ENCODE results near the gene DHX35. TPM values are rescaled to one million over a fixed set of nuclear protein-coding genes. Genes with fewer than 3 reads are reported as not detected.

The DHX35 gene
- total RNA-seq, 1 donor from 2014 or later: 14.0 TPM

DNA sequence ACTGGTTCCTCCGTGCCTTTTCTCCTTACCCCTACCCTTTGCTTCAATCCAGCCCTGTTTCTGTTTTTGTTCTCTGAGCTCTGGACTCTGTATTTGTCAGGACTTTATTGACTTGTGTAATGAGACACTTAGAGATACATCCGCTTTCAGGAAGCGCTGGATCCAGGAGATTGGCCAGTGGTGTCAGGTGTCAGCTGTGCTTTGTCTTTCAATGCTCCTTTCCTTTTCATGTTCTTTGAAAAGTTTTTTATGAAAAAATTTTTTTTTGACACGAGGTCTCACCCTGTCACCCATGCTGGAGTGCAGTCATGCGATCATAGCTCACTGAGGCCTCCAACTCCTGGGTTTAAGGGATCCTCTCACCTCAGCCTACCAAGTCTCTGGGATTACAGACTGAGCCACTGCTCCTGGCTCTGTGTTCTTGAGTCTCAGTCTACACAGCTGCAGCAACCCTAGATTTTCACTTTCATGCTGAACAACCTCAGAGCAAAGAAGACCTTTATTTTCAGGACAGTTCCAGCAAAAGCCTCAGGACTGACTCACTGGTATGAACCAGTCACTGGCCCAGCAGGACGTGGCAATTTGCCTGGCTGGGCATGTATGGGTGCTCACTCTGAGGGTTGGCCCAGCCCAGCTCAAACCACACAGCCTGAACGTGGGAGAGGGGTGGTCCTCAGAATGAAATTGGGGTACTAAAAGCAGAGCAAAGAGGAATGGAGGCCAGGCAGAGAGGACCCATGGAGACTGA, 108.5 kb downstream of the DHX35 start:
- TF ChIP-seq, protein P1, sequence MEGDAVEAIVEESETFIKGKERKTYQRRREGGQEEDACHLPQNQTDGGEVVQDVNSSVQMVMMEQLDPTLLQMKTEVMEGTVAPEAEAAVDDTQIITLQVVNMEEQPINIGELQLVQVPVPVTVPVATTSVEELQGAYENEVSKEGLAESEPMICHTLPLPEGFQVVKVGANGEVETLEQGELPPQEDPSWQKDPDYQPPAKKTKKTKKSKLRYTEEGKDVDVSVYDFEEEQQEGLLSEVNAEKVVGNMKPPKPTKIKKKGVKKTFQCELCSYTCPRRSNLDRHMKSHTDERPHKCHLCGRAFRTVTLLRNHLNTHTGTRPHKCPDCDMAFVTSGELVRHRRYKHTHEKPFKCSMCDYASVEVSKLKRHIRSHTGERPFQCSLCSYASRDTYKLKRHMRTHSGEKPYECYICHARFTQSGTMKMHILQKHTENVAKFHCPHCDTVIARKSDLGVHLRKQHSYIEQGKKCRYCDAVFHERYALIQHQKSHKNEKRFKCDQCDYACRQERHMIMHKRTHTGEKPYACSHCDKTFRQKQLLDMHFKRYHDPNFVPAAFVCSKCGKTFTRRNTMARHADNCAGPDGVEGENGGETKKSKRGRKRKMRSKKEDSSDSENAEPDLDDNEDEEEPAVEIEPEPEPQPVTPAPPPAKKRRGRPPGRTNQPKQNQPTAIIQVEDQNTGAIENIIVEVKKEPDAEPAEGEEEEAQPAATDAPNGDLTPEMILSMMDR (conservative IDR thresholded peaks at IDR 0.05): no peak
- H3K27me3 Mint-ChIP-seq: peaks cover 20% of the 10 kb centered on the region
- H3K4me3 Mint-ChIP-seq: no peak overlapping the region

DNA sequence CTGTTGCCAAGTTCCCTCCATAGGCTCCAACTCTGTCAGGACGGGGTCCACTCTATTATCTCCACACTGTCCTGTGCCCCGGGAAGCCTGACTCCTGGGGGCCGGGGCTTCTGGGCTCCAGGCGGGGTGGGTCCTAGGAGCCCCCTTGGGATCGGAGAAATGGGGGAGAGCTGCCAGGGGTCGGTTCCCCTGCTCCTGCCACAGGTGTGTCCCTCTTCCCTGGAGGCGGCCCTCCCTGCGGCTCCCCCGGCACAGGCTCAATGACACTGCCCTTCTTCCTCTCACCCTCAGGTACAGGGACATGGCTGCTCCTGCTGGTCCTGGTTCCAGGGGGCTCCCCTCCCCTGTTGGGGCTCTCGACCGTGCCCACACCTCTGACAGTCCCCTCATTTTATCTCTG, 110.0 kb downstream of the DHX35 start:
- H3K36me3 Mint-ChIP-seq: no peaks in the 10 kb centered on the region
- TF ChIP-seq, protein P1 (conservative IDR thresholded peaks at IDR 0.05): no peak

More for the DNA sequence above, 108.5 kb downstream of the DHX35 start:
- H3K36me3 Mint-ChIP-seq: no peaks in the 10 kb centered on the region
- no peak overlapping the region for H3K27ac Mint-ChIP-seq
- H3K4me1 Mint-ChIP-seq (ENCODE audit: unreplicated experiment): peaks cover 5% of the 10 kb centered on the region
- no peak for DNase-seq (ENCODE audit: extremely low spot score, unreplicated experiment)
- no peaks in the 10 kb centered on the region for H3K9me3 Mint-ChIP-seq

DNA sequence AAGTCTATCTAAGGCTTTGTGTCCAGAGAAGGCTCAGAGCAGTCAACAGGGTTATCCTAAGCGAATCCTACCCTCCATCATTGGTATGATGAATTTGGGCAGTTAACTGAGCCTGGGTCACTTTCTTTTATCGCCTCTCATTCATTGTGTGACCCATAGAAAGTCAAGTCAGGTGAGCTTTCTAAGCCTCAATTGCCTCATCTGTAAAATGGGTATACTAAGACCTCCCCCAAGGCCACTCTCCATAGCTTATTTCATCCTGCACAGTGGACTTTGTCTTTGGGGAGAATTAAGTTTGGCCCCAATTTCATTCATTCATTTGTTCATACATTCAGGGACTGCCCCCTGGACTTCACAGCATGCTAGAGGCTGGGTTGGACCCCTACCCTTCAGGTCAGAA, 110.5 kb downstream of the DHX35 start:
- TF ChIP-seq, protein P1 (conservative IDR thresholded peaks at IDR 0.05): no peak
- H3K4me1 Mint-ChIP-seq (ENCODE audit: unreplicated experiment): peaks cover 5% of the 10 kb centered on the region
- peaks cover 24% of the 10 kb centered on the region for H3K27me3 Mint-ChIP-seq
- no peaks in the 10 kb centered on the region for H3K9me3 Mint-ChIP-seq
- DNase-seq (ENCODE audit: extremely low spot score, unreplicated experiment): no peak
- no peak overlapping the region for H3K4me3 Mint-ChIP-seq
- H3K36me3 Mint-ChIP-seq: no peaks in the 10 kb centered on the region
- no peak overlapping the region for H3K27ac Mint-ChIP-seq

More for the DNA sequence above, 110.0 kb downstream of the DHX35 start:
- Mint-ChIP-seq H3K27me3 (peaks cover 24% of the 10 kb centered on the region), H3K9me3 (no peaks in the 10 kb centered on the region), H3K4me1 (ENCODE audit: unreplicated experiment) (peaks cover 5% of the 10 kb centered on the region), H3K4me3 (no peak overlapping the region), H3K27ac (no peak overlapping the region)
- no peak for DNase-seq (ENCODE audit: extremely low spot score, unreplicated experiment)

DNA sequence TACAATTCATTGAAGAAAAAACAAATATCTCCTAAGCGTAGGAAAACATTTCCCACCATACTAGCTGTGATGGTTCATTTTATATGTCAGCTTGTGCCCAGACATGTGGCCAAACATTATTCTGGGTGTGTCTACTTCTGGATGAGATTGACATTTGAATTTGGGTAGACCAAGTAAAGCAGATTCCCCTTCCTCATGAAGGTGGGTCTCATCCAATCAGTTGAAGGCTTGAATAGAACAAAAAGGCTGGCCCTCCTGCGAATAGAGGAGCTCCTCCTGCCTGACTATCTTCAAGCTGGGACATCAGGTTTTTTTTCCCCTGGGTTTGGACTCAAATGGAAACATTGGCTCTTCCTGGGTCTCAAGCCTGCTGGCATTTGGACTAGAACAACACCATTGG, 113.6 kb downstream of the DHX35 start:
- H3K4me3 Mint-ChIP-seq: no peak overlapping the region
- peaks cover 17% of the 10 kb centered on the region for H3K27me3 Mint-ChIP-seq

DNA sequence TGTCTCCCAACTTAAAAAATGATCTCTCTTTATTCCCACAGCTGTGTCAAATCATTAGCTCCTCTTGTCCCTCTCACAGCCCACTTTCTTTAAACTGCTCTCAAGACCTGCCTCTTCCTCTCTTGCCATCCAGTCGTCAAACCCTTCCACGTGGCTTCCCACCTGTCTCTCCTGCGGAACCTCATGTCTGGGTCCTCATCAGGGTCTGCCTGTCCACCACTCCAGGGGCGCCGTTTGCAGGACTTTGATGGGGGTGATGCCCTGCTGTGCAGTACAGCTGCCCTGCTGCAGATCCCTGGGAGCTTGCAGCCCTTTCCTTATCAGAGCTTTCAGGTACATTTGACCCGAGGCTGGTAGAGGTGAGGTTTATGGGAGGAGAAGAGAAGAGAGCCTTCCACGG, 114.8 kb downstream of the DHX35 start:
- Mint-ChIP-seq H3K4me3 (no peak overlapping the region), H3K36me3 (no peaks in the 10 kb centered on the region), H3K27me3 (peaks cover 23% of the 10 kb centered on the region), H3K9me3 (no peaks in the 10 kb centered on the region), H3K4me1 (ENCODE audit: unreplicated experiment) (no peaks in the 10 kb centered on the region), H3K27ac (no peak overlapping the region)
- TF ChIP-seq, protein P1 (conservative IDR thresholded peaks at IDR 0.05): no peak
- no peak for DNase-seq (ENCODE audit: extremely low spot score, unreplicated experiment)

More for the DNA sequence above, 113.6 kb downstream of the DHX35 start:
- H3K27ac Mint-ChIP-seq: no peak overlapping the region
- no peaks in the 10 kb centered on the region for H3K36me3 Mint-ChIP-seq
- no peaks in the 10 kb centered on the region for H3K9me3 Mint-ChIP-seq
- DNase-seq (ENCODE audit: extremely low spot score, unreplicated experiment): no peak
- H3K4me1 Mint-ChIP-seq (ENCODE audit: unreplicated experiment): no peaks in the 10 kb centered on the region
- TF ChIP-seq, protein P1 (conservative IDR thresholded peaks at IDR 0.05): no peak

All from type B pancreatic cell (in vitro differentiated cells).